Measurements from ENCODE around the gene TOX2.

The TOX2 gene

GRCh38 chr20:43915211-43916072 is 790 bp downstream of the TOX2 start:
- DNase-seq (ENCODE audit: low read depth) = no peak

GRCh38 chr20:43916073-43916880 is 1.6 kb downstream of the TOX2 start:
- no peak for DNase-seq (ENCODE audit: low read depth)

GRCh38 chr20:43916881-43917371 is 2.3 kb downstream of the TOX2 start:
- no peak for DNase-seq (ENCODE audit: low read depth)

- DNase-seq (ENCODE audit: low read depth) = no peak
These were observed 2.7 kb downstream of the TOX2 start for GRCh38 chr20:43917380-43917779.

GRCh38 chr20:43919686-43920403 is 5.2 kb downstream of the TOX2 start:
- no peak for DNase-seq (ENCODE audit: low read depth)

GRCh38 chr20:43920797-43921196 is 6.1 kb downstream of the TOX2 start:
- no peak for DNase-seq (ENCODE audit: low read depth)

GRCh38 chr20:43921227-43921780 is 6.7 kb downstream of the TOX2 start:
- no peak for DNase-seq (ENCODE audit: low read depth)

GRCh38 chr20:43922614-43923013 is 8.0 kb downstream of the TOX2 start:
- DNase-seq (ENCODE audit: low read depth) = no peak

- DNase-seq (ENCODE audit: low read depth) = no peak
These were observed 8.7 kb downstream of the TOX2 start for GRCh38 chr20:43923322-43923721.

- DNase-seq (ENCODE audit: low read depth) = no peak
These were observed 9.3 kb downstream of the TOX2 start for GRCh38 chr20:43923917-43924316.

- DNase-seq (ENCODE audit: low read depth) = peak; percentile 56
These were observed 10.6 kb downstream of the TOX2 start for GRCh38 chr20:43925215-43925614.

GRCh38 chr20:43925801-43926200 is 11.1 kb downstream of the TOX2 start:
- DNase-seq (ENCODE audit: low read depth) = no peak

- DNase-seq (ENCODE audit: low read depth) = no peak
These were observed 11.8 kb downstream of the TOX2 start for GRCh38 chr20:43926287-43927050.

GRCh38 chr20:43931976-43932375 is 17.3 kb downstream of the TOX2 start:
- no peak for DNase-seq (ENCODE audit: low read depth)

GRCh38 chr20:43934833-43935232 is 20.2 kb downstream of the TOX2 start:
- DNase-seq (ENCODE audit: low read depth) = no peak

- DNase-seq (ENCODE audit: low read depth) = no peak
These were observed 21.6 kb downstream of the TOX2 start for GRCh38 chr20:43936104-43936770.

GRCh38 chr20:43936805-43937204 is 22.2 kb downstream of the TOX2 start:
- no peak for DNase-seq (ENCODE audit: low read depth)

GRCh38 chr20:43937591-43937990 is 22.9 kb downstream of the TOX2 start:
- DNase-seq (ENCODE audit: low read depth) = no peak

GRCh38 chr20:43938017-43938655 is 23.5 kb downstream of the TOX2 start:
- DNase-seq (ENCODE audit: low read depth) = no peak

All from activated T-cell treated with anti-CD3 and anti-CD28 coated beads for 24 hours (primary cell).